H1 (cell line): ENCODE results near the gene DARS2. TPM values are rescaled to one million over a fixed set of nuclear protein-coding genes. Genes with fewer than 3 reads are reported as not detected.

ENCODE experiments used
- CBX8 ChIP-seq: fragments of 300-800, 300-1000 bp; sonication (generic); IDR thresholded peaks from 2 replicates; pipeline ENCODE4 v1.7.1; 2016; ENCODE audit warnings: low read depth, low read length, borderline replicate concordance
- EZH2 ChIP-seq: fragments of 200-600 bp; sonication (generic); IDR thresholded peaks from 2 replicates; pipeline ENCODE4 v1.7.1; 2012; ENCODE audit warnings: low read depth, mild to moderate bottlenecking, moderate library complexity, low read length, inconsistent platforms; ENCODE audit not compliant: severe bottlenecking
- POLR2A ChIP-seq, 2 experiments: IDR thresholded peaks; 1 replicate in 1 of 2; 2 replicates in 1 of 2; pipeline ENCODE4 v1.6.1; 2011; ENCODE audit warnings: low read depth in 2 of 2, low read length in 2 of 2, mild to moderate bottlenecking in 2 of 2; ENCODE audit errors: control extremely low read depth in 1 of 2
- polyA plus RNA-seq, 7 experiments: library from polyadenylated mRNA; depleted of rRNA in 3 of 7; stranded (reverse) in 5 of 7; unstranded in 2 of 7; fragments of >200 nt in 5 of 7; fragments of 200-250 nt in 2 of 7; gene quantifications; 1 replicate in 5 of 7; 2 replicates in 1 of 7; 4 replicates in 1 of 7; pipeline versions ENCODE4 v1.2.1 to v1.2.3, GENCODE V29; 2011 to 2013; ENCODE audit warnings: missing spikeins in 2 of 7, mixed read lengths in 2 of 7
- total RNA-seq: library from RNA; stranded (reverse); fragmentation: NEBNext Ultra II Directional; extraction: Animal tissue kit (Norgen Biotek cat#: 25700); gene quantifications from 2 replicates; pipeline ENCODE4 v1.2.1, GENCODE V29; 2021
- TF ChIP-seq, protein P1 (sequence below), 3 experiments: IDR thresholded peaks; 1 replicate in 2 of 3; 2 replicates in 1 of 3; pipeline versions ENCODE4 v1.5.1 to v1.6.1; 2011; ENCODE audit warnings: low read length in 3 of 3, mild to moderate bottlenecking in 3 of 3, inconsistent platforms in 2 of 3, low read depth in 1 of 3, moderate library complexity in 1 of 3; ENCODE audit not compliant: insufficient read depth in 1 of 3; ENCODE audit errors: control extremely low read depth in 1 of 3

DARS2 gene
- total and polyA plus RNA-seq, 2 of the 8 experiments (the other 6 are each of a cell fraction or from before 2014, with no cell fraction given), result 21.0 to 35.2 TPM

DNA sequence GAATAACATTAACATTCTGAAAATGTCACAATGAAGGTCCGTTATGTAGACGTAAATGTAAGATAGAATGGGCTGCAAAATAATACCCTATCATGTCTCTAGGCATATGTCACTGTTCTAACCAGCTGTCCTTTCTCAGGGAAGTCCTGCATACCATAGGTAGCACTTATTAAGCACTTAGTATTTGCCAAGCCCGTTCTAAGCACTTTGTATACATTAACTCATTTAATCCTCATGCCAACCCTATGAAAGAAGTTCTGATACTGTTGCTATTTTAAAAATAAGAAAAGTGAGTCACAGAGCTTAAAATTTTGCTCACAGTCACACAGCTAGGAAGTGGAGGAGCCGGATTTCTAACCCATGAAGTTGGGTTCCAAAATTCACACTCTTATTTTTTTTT is 27.6 kb downstream of the DARS2 start (continued):
- TF ChIP-seq CBX8 (no peak), EZH2 (no peak), POLR2A (IDR thresholded peaks at IDR 0.05; ENCODE audit: control extremely low read depth in 1 of 2, low read depth in 2 of 2, low read length in 2 of 2) (no peak)
- TF ChIP-seq, protein P1, sequence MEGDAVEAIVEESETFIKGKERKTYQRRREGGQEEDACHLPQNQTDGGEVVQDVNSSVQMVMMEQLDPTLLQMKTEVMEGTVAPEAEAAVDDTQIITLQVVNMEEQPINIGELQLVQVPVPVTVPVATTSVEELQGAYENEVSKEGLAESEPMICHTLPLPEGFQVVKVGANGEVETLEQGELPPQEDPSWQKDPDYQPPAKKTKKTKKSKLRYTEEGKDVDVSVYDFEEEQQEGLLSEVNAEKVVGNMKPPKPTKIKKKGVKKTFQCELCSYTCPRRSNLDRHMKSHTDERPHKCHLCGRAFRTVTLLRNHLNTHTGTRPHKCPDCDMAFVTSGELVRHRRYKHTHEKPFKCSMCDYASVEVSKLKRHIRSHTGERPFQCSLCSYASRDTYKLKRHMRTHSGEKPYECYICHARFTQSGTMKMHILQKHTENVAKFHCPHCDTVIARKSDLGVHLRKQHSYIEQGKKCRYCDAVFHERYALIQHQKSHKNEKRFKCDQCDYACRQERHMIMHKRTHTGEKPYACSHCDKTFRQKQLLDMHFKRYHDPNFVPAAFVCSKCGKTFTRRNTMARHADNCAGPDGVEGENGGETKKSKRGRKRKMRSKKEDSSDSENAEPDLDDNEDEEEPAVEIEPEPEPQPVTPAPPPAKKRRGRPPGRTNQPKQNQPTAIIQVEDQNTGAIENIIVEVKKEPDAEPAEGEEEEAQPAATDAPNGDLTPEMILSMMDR (IDR thresholded peaks at IDR 0.05; ENCODE audit: control extremely low read depth in 1 of 3, insufficient read depth in 1 of 3, low read depth in 1 of 3, low read length in 3 of 3), result no peak
- TF ChIP-seq, all 59 proteins: peak for 0
